Lower leg skin (tissue), 3 donors: ENCODE measurements around the gene NRXN2.

ENCODE experiments used
- POLR2A ChIP-seq, 2 donors: fragments of 450-650 bp; IDR thresholded peaks; one replicate each; pipeline ENCODE4 v1.6.1; 2016 to 2017; ENCODE audit warnings: antibody characterized with exemption in 2 of 2, mild to moderate bottlenecking in 1 of 2, moderate library complexity in 1 of 2
- TF ChIP-seq, protein P1 (sequence below), 3 donors: fragments of 450-650 bp; IDR thresholded peaks; one replicate each; pipeline ENCODE4 v1.5.1; 2016; ENCODE audit warnings: antibody characterized with exemption in 3 of 3, mild to moderate bottlenecking in 3 of 3, moderate library complexity in 2 of 3

DNA sequence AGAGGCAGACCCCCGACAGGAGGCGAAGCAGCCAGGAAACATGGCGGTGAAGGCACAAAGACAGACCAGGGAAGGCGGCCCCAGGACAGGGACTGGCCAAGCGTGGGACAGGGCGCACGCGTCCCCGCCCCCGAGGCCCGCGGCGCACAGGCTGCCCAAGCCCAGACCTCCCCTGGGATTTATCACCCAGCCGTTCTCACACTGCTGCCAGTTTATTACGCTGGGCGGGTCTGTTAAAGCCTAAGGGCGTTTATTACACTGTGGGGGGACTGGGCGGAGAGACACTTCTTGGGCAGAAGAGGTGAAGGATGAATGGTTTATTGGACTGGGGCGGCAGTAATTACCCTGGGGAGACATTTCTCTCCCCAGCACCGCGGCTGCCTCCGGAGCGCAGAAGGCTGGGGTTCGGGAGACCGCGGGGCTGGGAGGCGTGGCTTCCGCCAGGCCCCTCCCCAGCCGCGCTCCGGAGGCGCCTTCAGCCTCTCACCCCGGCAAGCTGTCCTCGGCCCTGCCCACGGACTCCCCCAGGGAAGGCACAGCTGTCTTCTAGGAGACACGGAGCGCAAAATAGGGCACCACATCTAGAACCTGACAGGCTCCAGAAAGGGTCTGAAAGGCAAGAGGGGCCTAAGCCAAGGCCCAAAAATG is 84.9 kb downstream of the NRXN2 start:
- no peak for TF ChIP-seq POLR2A (IDR thresholded peaks at IDR 0.05)
- TF ChIP-seq, protein P1, sequence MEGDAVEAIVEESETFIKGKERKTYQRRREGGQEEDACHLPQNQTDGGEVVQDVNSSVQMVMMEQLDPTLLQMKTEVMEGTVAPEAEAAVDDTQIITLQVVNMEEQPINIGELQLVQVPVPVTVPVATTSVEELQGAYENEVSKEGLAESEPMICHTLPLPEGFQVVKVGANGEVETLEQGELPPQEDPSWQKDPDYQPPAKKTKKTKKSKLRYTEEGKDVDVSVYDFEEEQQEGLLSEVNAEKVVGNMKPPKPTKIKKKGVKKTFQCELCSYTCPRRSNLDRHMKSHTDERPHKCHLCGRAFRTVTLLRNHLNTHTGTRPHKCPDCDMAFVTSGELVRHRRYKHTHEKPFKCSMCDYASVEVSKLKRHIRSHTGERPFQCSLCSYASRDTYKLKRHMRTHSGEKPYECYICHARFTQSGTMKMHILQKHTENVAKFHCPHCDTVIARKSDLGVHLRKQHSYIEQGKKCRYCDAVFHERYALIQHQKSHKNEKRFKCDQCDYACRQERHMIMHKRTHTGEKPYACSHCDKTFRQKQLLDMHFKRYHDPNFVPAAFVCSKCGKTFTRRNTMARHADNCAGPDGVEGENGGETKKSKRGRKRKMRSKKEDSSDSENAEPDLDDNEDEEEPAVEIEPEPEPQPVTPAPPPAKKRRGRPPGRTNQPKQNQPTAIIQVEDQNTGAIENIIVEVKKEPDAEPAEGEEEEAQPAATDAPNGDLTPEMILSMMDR (IDR thresholded peaks at IDR 0.05) = no peak
